ENCODE data around the gene DLGAP4.

The DLGAP4 gene

DNA sequence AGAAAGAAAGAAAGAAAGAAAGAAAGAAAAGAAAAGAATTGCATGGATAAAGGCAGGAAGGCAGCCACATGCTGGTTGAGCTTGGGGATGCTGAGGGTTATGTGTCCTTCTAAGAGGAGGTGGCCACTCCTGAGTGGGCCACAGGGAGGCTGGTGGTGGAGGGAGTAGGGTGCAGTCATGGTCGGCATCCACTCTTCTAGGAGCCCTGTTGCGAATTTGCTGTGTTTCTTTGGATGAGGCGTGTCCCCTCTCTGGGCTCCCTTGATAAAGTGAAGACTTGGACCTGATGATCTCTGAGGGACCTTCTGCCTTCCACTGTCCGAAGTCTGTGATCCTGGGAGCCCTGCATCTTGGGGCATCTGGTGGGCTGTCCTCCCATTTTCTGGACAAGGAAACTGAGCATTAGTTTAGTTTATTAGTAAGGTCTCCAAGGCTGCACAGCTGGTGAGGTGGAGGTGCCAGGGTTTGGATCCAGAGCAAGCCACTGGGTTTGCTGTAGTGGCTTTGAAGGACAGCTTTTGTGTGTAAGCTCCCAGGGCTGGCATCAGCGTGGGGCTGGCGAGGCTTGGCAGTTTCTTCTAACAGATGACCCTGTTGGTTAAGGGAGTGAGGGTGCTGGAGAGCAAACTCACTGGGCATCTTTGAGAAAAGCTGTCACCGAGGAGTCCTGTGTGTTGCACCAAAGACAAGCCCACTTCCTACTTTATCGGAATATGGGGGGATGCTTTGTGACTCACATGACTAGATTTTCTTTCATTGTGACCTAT, 4.3 kb downstream of the DLGAP4 start:
- Histone ChIP-seq H2BK15ac (ENCODE audit: low read depth, poor library complexity, severe bottlenecking) (no peak overlapping the region), H2BK12ac (ENCODE audit: low read length in 2 of 2) (no peak overlapping the region), H3K4me1 (ENCODE audit: control insufficient read depth, insufficient read depth, low read depth, low read length) (peaks cover 12% of the 10 kb centered on the region), H3K18ac (ENCODE audit: low read depth in 1 of 2, low read length in 2 of 2) (no peak overlapping the region), H3K79me1 (replicated peaks; ENCODE audit: low read length, poor library complexity, severe bottlenecking) (no peaks in the 10 kb centered on the region), H3K27ac (ENCODE audit: low read length, poor library complexity, severe bottlenecking) (no peak overlapping the region), H4K91ac (ENCODE audit: low read length) (no peak overlapping the region), H2AFZ (ENCODE audit: low read depth, low read length) (no peak overlapping the region), H2AK5ac (ENCODE audit: low read length, severe bottlenecking) (no peak overlapping the region), H3K27me3 (ENCODE audit: control insufficient read depth in 1 of 2, insufficient read depth in 1 of 2, low read length in 2 of 2) (peaks cover 84 to 90% of the 10 kb centered on the region in 2 experiments), H2BK5ac (ENCODE audit: low read depth, low read length, poor library complexity, severe bottlenecking) (no peak overlapping the region), H3K4me2 (ENCODE audit: low read length, poor library complexity, severe bottlenecking) (no peak overlapping the region), H2BK120ac (ENCODE audit: low read depth, low read length) (no peak overlapping the region), H3K9me3 (ENCODE audit: control insufficient read depth, low read length) (no peaks in the 10 kb centered on the region), H3K23ac (ENCODE audit: low read length in 2 of 2) (no peak overlapping the region), H3K4me3 (ENCODE audit: insufficient read depth in 1 of 2, low read depth in 1 of 2, low read length in 2 of 2) (no peak overlapping the region), H3K36me3 (ENCODE audit: control insufficient read depth in 1 of 2, insufficient read depth in 2 of 2, low read depth in 1 of 2, low read length in 2 of 2) (no peaks in the 10 kb centered on the region), H3K9ac (ENCODE audit: low read length) (no peak overlapping the region), H3K4ac (ENCODE audit: low read depth in 1 of 2, low read length in 2 of 2) (no peak overlapping the region), H4K8ac (ENCODE audit: low read length) (no peak overlapping the region), H3K14ac (ENCODE audit: low read length in 2 of 2) (no peak overlapping the region)
- DNase-seq, result no peak
- WGBS, result 87% methylated on average over 8 of the region's 8 CpGs

DNA sequence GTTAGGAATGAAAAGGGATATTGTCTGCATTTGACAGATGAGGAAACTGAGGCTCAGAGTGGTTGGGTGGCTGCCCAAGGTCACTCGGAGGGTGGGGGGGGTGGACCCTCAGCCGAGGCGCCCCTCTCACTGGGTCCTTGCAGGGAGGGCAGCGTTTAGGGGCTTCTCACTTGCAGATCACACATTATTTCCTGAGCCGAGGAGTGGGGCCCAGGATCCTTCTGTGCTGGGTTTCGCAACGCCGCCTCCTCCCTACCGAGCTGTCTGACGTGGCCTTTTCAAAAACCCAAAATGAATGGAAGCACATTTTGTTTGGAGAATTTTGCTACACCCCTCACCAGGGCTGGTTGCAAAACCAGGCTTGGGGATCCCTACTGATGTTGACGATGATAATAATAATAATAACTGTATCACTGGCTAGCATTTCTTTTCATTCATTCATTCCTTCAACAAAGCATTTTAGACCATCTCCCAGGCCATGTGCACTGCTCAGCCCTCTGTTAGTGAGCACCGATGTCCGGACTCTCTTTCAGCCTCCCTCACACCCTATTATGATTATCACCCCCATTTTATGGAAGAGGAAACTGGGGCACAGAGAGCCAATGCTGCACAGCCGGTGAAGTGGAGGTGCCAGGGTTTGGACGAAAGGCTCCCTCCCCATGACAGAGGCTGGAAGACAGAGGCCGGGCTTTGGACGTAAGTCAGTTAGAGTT, 5.2 kb downstream of the DLGAP4 start:
- Histone ChIP-seq H3K18ac (ENCODE audit: low read depth in 1 of 2, low read length in 2 of 2) (no peak overlapping the region), H3K27ac (ENCODE audit: low read length, poor library complexity, severe bottlenecking) (no peak overlapping the region), H2BK5ac (ENCODE audit: low read depth, low read length, poor library complexity, severe bottlenecking) (no peak overlapping the region), H2AFZ (ENCODE audit: low read depth, low read length) (no peak overlapping the region), H3K9me3 (ENCODE audit: control insufficient read depth, low read length) (no peaks in the 10 kb centered on the region), H3K4me2 (ENCODE audit: low read length, poor library complexity, severe bottlenecking) (no peak overlapping the region), H3K4me1 (ENCODE audit: control insufficient read depth, insufficient read depth, low read depth, low read length) (peaks cover 11% of the 10 kb centered on the region), H4K91ac (ENCODE audit: low read length) (no peak overlapping the region), H3K36me3 (ENCODE audit: control insufficient read depth in 1 of 2, insufficient read depth in 2 of 2, low read depth in 1 of 2, low read length in 2 of 2) (no peaks in the 10 kb centered on the region), H2BK15ac (ENCODE audit: low read depth, poor library complexity, severe bottlenecking) (no peak overlapping the region), H2BK120ac (ENCODE audit: low read depth, low read length) (no peak overlapping the region), H4K8ac (ENCODE audit: low read length) (no peak overlapping the region), H3K4me3 (ENCODE audit: insufficient read depth in 1 of 2, low read depth in 1 of 2, low read length in 2 of 2) (no peak overlapping the region), H2AK5ac (ENCODE audit: low read length, severe bottlenecking) (no peak overlapping the region), H3K79me1 (replicated peaks; ENCODE audit: low read length, poor library complexity, severe bottlenecking) (no peaks in the 10 kb centered on the region), H2BK12ac (ENCODE audit: low read length in 2 of 2) (no peak overlapping the region), H3K4ac (ENCODE audit: low read depth in 1 of 2, low read length in 2 of 2) (no peak overlapping the region), H3K23ac (ENCODE audit: low read length in 2 of 2) (no peak overlapping the region), H3K14ac (ENCODE audit: low read length in 2 of 2) (no peak overlapping the region), H3K27me3 (ENCODE audit: control insufficient read depth in 1 of 2, insufficient read depth in 1 of 2, low read length in 2 of 2) (peaks cover 82 to 95% of the 10 kb centered on the region in 2 experiments), H3K9ac (ENCODE audit: low read length) (no peak overlapping the region)
- 76% methylated on average over 16 of the region's 17 CpGs for WGBS
- no peak for DNase-seq

DNA sequence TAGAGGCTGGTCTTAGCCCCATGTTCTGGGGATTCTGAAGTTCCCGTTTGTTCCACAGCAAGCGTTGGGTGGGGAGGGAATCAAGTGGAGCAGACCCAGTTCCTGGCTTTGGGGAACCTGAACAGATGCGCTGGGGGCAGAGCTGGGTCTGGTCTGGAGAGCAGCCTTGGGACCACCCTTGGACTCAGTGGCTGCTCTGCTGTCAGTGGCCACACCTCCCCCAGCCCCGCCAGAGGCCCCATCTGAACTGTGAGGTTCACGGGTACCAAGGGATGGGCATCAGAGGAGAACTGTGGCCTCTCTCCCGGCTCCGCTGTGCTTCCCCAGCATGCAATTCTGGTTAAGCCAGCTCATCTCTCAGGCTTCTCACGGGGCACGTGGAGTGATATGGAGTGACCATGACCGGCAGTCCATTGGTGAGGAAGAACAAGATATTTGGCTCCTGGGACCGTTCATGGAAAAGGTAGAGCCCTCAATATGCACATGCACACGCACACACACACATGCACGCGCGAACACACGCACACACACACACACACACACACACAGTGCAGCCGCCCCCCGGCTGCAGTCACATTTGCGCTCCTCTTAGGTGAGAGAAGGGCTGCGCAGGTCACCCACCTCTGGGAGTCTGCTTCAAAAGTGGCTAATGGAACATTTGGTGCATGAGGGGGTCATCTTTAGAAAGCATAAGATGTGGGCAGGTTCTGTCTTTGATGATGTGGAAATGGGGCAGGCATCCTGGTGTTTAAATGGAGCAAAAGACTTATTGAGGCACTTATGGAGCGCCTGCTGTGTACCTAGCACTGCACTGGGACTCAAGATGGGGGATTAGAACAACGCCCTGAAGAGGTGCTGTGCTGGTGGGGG, 6.0 kb downstream of the DLGAP4 start:
- no peak overlapping the region for H2AFZ ChIP-seq (ENCODE audit: low read depth, low read length)
- no peak overlapping the region for H2BK5ac ChIP-seq (ENCODE audit: low read depth, low read length, poor library complexity, severe bottlenecking)
- WGBS, result 80% methylated on average over 22 of the region's 22 CpGs
- no peaks in the 10 kb centered on the region for H3K79me1 ChIP-seq (replicated peaks; ENCODE audit: low read length, poor library complexity, severe bottlenecking)
- H3K27ac ChIP-seq (ENCODE audit: low read length, poor library complexity, severe bottlenecking), result no peak overlapping the region
- H4K8ac ChIP-seq (ENCODE audit: low read length), result no peak overlapping the region
- H3K4ac ChIP-seq (ENCODE audit: low read depth in 1 of 2, low read length in 2 of 2), result no peak overlapping the region
- no peak overlapping the region for H3K9ac ChIP-seq (ENCODE audit: low read length)
- H3K27me3 ChIP-seq (ENCODE audit: control insufficient read depth in 1 of 2, insufficient read depth in 1 of 2, low read length in 2 of 2), result peaks cover 75 to 95% of the 10 kb centered on the region in 2 experiments
- no peaks in the 10 kb centered on the region for H3K36me3 ChIP-seq (ENCODE audit: control insufficient read depth in 1 of 2, insufficient read depth in 2 of 2, low read depth in 1 of 2, low read length in 2 of 2)
- no peak overlapping the region for H2BK120ac ChIP-seq (ENCODE audit: low read depth, low read length)
- no peak overlapping the region for H3K4me2 ChIP-seq (ENCODE audit: low read length, poor library complexity, severe bottlenecking)
- H2BK12ac ChIP-seq (ENCODE audit: low read length in 2 of 2), result no peak overlapping the region
- DNase-seq, result no peak
- peaks cover 3% of the 10 kb centered on the region for H3K4me1 ChIP-seq (ENCODE audit: control insufficient read depth, insufficient read depth, low read depth, low read length)
- no peak overlapping the region for H3K23ac ChIP-seq (ENCODE audit: low read length in 2 of 2)
- no peak overlapping the region for H3K18ac ChIP-seq (ENCODE audit: low read depth in 1 of 2, low read length in 2 of 2)
- no peak overlapping the region for H4K91ac ChIP-seq (ENCODE audit: low read length)
- H3K9me3 ChIP-seq (ENCODE audit: control insufficient read depth, low read length), result no peaks in the 10 kb centered on the region
- no peak overlapping the region for H3K4me3 ChIP-seq (ENCODE audit: insufficient read depth in 1 of 2, low read depth in 1 of 2, low read length in 2 of 2)
- H3K14ac ChIP-seq (ENCODE audit: low read length in 2 of 2), result no peak overlapping the region
- no peak overlapping the region for H2AK5ac ChIP-seq (ENCODE audit: low read length, severe bottlenecking)
- no peak overlapping the region for H2BK15ac ChIP-seq (ENCODE audit: low read depth, poor library complexity, severe bottlenecking)
